ENCODE data around the gene ST7. TPM values are rescaled to one million over a fixed set of nuclear protein-coding genes. Genes with fewer than 3 reads are reported as not detected.

ST7 gene
- total and polyA plus RNA-seq, 2 of the 8 experiments (the other 6 are each of a cell fraction or from before 2014, with no cell fraction given) = 16.3 to 18.0 TPM

GRCh38 chr7:117143066-117143465 is 189.8 kb downstream of the ST7 start:
- Histone ChIP-seq H4K91ac (replicated peaks; ENCODE audit: insufficient read length, low read length) (peak overlapping the region; percentile 81), H3K9ac (replicated peaks in 1 of 4; ENCODE audit: extremely low read depth in 1 of 4, low read depth in 3 of 4, low read length in 3 of 4) (no peak overlapping the region), H3K4ac (replicated peaks; ENCODE audit: insufficient read length, low read depth, low read length) (no peak overlapping the region), H3K4me1 (replicated peaks in 1 of 4; ENCODE audit: control insufficient read depth in 3 of 4, insufficient read depth in 4 of 4, low read length in 3 of 4) (peaks cover 2 to 15% (median 9%) of the 10 kb centered on the region in 4 experiments; a peak in 4 of 7 replicates), H2AFZ (ENCODE audit: low read length) (no peak overlapping the region), H3K14ac (ENCODE audit: insufficient read length) (no peak overlapping the region), H3K79me2 (ENCODE audit: control insufficient read depth in 1 of 2, insufficient read depth in 2 of 2, low read length in 2 of 2) (no peaks in the 10 kb centered on the region), H3K4me2 (ENCODE audit: insufficient read depth in 1 of 2, low read depth in 2 of 2, low read length in 2 of 2) (no peak overlapping the region; a peak in 1 of 4 replicates), H3K27me3 (replicated peaks in 1 of 4; ENCODE audit: control insufficient read depth in 3 of 4, extremely low read depth in 1 of 4, insufficient read depth in 3 of 4, low read length in 3 of 4) (no peaks in the 10 kb centered on the region), H3K23ac (ENCODE audit: insufficient read length) (no peak overlapping the region), H2BK120ac (replicated peaks; ENCODE audit: low read depth, low read length) (no peak overlapping the region), H2AK5ac (ENCODE audit: low read depth, low read length) (no peak overlapping the region), H3K4me3 (ENCODE audit: extremely low read depth in 1 of 4, insufficient read depth in 2 of 4, low read depth in 3 of 4, low read length in 4 of 4) (no peak overlapping the region), H3K56ac (replicated peaks; ENCODE audit: insufficient read length, low read depth, low read length) (no peak overlapping the region), H3K23me2 (ENCODE audit: low read depth, low read length) (no peaks in the 10 kb centered on the region), H2BK15ac (ENCODE audit: low read length) (peak overlapping the region; percentile 73; the same call in 1 of the 2 replicates), H2BK12ac (ENCODE audit: low read depth, low read length) (no peak overlapping the region), H4K8ac (ENCODE audit: extremely low read depth, insufficient read depth, low read length) (no peak overlapping the region), H3K36me3 (ENCODE audit: control insufficient read depth in 2 of 4, insufficient read depth in 4 of 4, low read length in 3 of 4) (no peaks in the 10 kb centered on the region), H2BK5ac (ENCODE audit: low read depth, low read length) (peak overlapping the region; percentile 28; the same call in 1 of the 2 replicates), H3K9me3 (ENCODE audit: insufficient read depth in 2 of 2, low read depth in 1 of 2, low read length in 1 of 2) (no peaks in the 10 kb centered on the region), H3K27ac (ENCODE audit: low read depth, low read length) (no peak overlapping the region), H4K20me1 (replicated peaks in 1 of 2; ENCODE audit: control insufficient read depth in 1 of 2, insufficient read depth in 2 of 2, low read length in 2 of 2) (no peaks in the 10 kb centered on the region), H4K5ac (ENCODE audit: insufficient read length, low read depth, low read length) (no peak overlapping the region), H3K79me1 (ENCODE audit: low read depth, low read length) (no peaks in the 10 kb centered on the region), H3K18ac (ENCODE audit: extremely low read depth, low read length) (0 out of 2 replicates have a peak overlapping the region, but pooled peaks have one; percentile 66), H2BK20ac (ENCODE audit: low read length) (peak overlapping the region; percentile 93; the same call in 1 of the 2 replicates)
- DNase-seq (ENCODE audit: low read depth in 1 of 2, low spot score in 2 of 2) (no peak), FAIRE-seq (no peak)
- ChIA-PET CTCF (ENCODE audit: partially characterized antibody) (no interaction called here), POLR2A (ENCODE audit: partially characterized antibody) (no interaction called here)
- TF ChIP-seq JUN (IDR thresholded peaks at IDR 0.05; ENCODE audit: low read depth, low read length) (no peak), USF2 (IDR thresholded peaks at IDR 0.05; ENCODE audit: low read length) (no peak), SP2 (IDR thresholded peaks at IDR 0.05; ENCODE audit: low read length) (no peak), CHD1 (IDR thresholded peaks at IDR 0.05; ENCODE audit: low read depth, low read length) (no peak), RAD21 (IDR thresholded peaks at IDR 0.05 in 1 of 2, conservative IDR thresholded peaks at IDR 0.05 in 1 of 2; ENCODE audit: low read depth in 2 of 2, low read length in 2 of 2) (no peak), MAFK (IDR thresholded peaks at IDR 0.05; ENCODE audit: low read depth, low read length) (no peak), RXRA (IDR thresholded peaks at IDR 0.05; ENCODE audit: insufficient read depth, low read depth, low read length) (no peak), BCL11A (IDR thresholded peaks at IDR 0.05; ENCODE audit: low read depth in 2 of 2, low read length in 2 of 2) (no peak)
- 83% methylated on average over 4 of the region's 4 CpGs; no CpG with 5 or more reads in 1 of the 2 experiments for WGBS, 2 experiments (ENCODE audit: extremely low coverage in 1 of 2, insufficient coverage in 1 of 2, insufficient read length in 1 of 2, insufficient replicate concordance in 2 of 2, low coverage in 1 of 2, low lambda C conversion rate in 2 of 2, missing lambda C conversion rate in 1 of 2)

All from H1 (cell line).